Chondrocyte (in vitro differentiated cells): ENCODE measurements around the gene OFD1. TPM values are rescaled to one million over a fixed set of nuclear protein-coding genes. Genes with fewer than 3 reads are reported as not detected.

Source experiments
- DNase-seq: peaks from one replicate; pipeline ENCODE4 v3.0.0; 2021; ENCODE audit warnings: mixed read lengths, low spot score
- H3K27ac Mint-ChIP-seq: one replicate; pipeline ENCODE4 v1.8.0; 2021; ENCODE audit warnings: mild to moderate bottlenecking, moderate library complexity, mixed read lengths; ENCODE audit not compliant: unreplicated experiment
- H3K27me3 Mint-ChIP-seq: 2 replicates; pipeline ENCODE4 v1.8.0; 2021; ENCODE audit warnings: low read depth, mixed read lengths
- H3K36me3 Mint-ChIP-seq: 2 replicates; pipeline ENCODE4 v1.8.0; 2021; ENCODE audit warnings: low read depth, mixed read lengths
- H3K4me1 Mint-ChIP-seq: 2 replicates; pipeline ENCODE4 v1.8.0; 2021; ENCODE audit warnings: low read depth, mild to moderate bottlenecking, mixed read lengths
- H3K4me3 Mint-ChIP-seq: one replicate; pipeline ENCODE4 v1.8.0; 2021; ENCODE audit warnings: mild to moderate bottlenecking, moderate library complexity, mixed read lengths; ENCODE audit not compliant: unreplicated experiment
- H3K9me3 Mint-ChIP-seq: 2 replicates; pipeline ENCODE4 v1.8.0; 2021; ENCODE audit warnings: low read depth, mixed read lengths
- CTCF ChIP-seq: fragments of 200-600 bp; sonication (generic); IDR thresholded peaks from 2 replicates; pipeline ENCODE4 v1.5.0; 2021; ENCODE audit warnings: antibody characterized with exemption, mild to moderate bottlenecking, moderate library complexity
- total RNA-seq: library from RNA; stranded (reverse); gene quantifications from 3 replicates; pipeline ENCODE4 v1.2.1, GENCODE V29; 2021

OFD1 gene
- total RNA-seq, 1 donor from 2014 or later, result 17.8 TPM

- TF ChIP-seq CTCF, result no peak
- H3K27ac Mint-ChIP-seq, result peak overlapping the region; percentile 36
- DNase-seq, result no peak
Observed at GRCh38 chrX:13761606-13762414, 27.3 kb downstream of the OFD1 start.

GRCh38 chrX:13763489-13763888 is 28.9 kb downstream of the OFD1 start:
- DNase-seq, result no peak
- H3K27me3 Mint-ChIP-seq, result no peaks in the 10 kb centered on the region
- peaks cover 20% of the 10 kb centered on the region for H3K36me3 Mint-ChIP-seq
- no peak overlapping the region for H3K4me3 Mint-ChIP-seq
- no peak overlapping the region for H3K27ac Mint-ChIP-seq
- TF ChIP-seq CTCF, result no peak
- peaks cover 16% of the 10 kb centered on the region for H3K4me1 Mint-ChIP-seq
- H3K9me3 Mint-ChIP-seq, result peaks cover 2% of the 10 kb centered on the region

More at GRCh38 chrX:13761606-13762414, 27.3 kb downstream of the OFD1 start:
- Mint-ChIP-seq H3K4me3 (no peak overlapping the region), H3K4me1 (peaks cover 16% of the 10 kb centered on the region), H3K9me3 (peaks cover 2% of the 10 kb centered on the region), H3K36me3 (peaks cover 22% of the 10 kb centered on the region), H3K27me3 (no peaks in the 10 kb centered on the region)

GRCh38 chrX:13764281-13764680 is 29.7 kb downstream of the OFD1 start:
- DNase-seq, result no peak
- Mint-ChIP-seq H3K27ac (no peak overlapping the region), H3K36me3 (peaks cover 22% of the 10 kb centered on the region), H3K4me3 (no peak overlapping the region), H3K4me1 (peaks cover 16% of the 10 kb centered on the region), H3K9me3 (peaks cover 2% of the 10 kb centered on the region), H3K27me3 (no peaks in the 10 kb centered on the region)
- TF ChIP-seq CTCF, result no peak

GRCh38 chrX:13764765-13765164 is 30.2 kb downstream of the OFD1 start:
- no peak overlapping the region for H3K4me3 Mint-ChIP-seq
- no peak for DNase-seq
- peaks cover 22% of the 10 kb centered on the region for H3K36me3 Mint-ChIP-seq
- H3K9me3 Mint-ChIP-seq, result peaks cover 2% of the 10 kb centered on the region
- H3K4me1 Mint-ChIP-seq, result peaks cover 16% of the 10 kb centered on the region
- no peak overlapping the region for H3K27ac Mint-ChIP-seq
- TF ChIP-seq CTCF, result peak; percentile 66
- H3K27me3 Mint-ChIP-seq, result no peaks in the 10 kb centered on the region

GRCh38 chrX:13768939-13769338 is 34.4 kb downstream of the OFD1 start:
- no peak for TF ChIP-seq CTCF
- Mint-ChIP-seq H3K27me3 (no peaks in the 10 kb centered on the region), H3K4me3 (no peak overlapping the region), H3K4me1 (peaks cover 2% of the 10 kb centered on the region), H3K9me3 (no peaks in the 10 kb centered on the region), H3K27ac (no peak overlapping the region), H3K36me3 (peaks cover 26% of the 10 kb centered on the region)
- DNase-seq, result no peak
